HepG2 (cell line): ENCODE results near the gene DNAJC5. TPM values are rescaled to one million over a fixed set of nuclear protein-coding genes. Genes with fewer than 3 reads are reported as not detected.
A peak's percentile ranks its signal among the peaks of the same experiment; 100 is the strongest.

Experiments used
- ATAC-seq: fragments of 200-7000 bp; cut with Tn5 transposase; 3 replicates; pipeline ENCODE4 v1.9.1; 2020; ENCODE audit warnings: mild to moderate bottlenecking, moderate library complexity
- BruUV-seq: library from RNA; stranded (reverse); fragments of 400-500 nt; replicated peaks from 2 replicates; lab custom pipeline; 2021; lab: Mats Ljungman, UMichigan
- CTCF ChIA-PET: fragments of 300-600 bp; formaldehyde crosslinking; extraction: SDS; loops from one replicate; lab custom pipeline; 2021; ENCODE audit warnings: low total read pairs, inconsistent platforms, low intra/inter-chr PET ratio; lab: Yijun Ruan, JAX
- POLR2A ChIA-PET: fragments of 350-600 bp; sonication (Branson Sonifier 250); formaldehyde crosslinking; loops from one replicate; lab custom pipeline; 2020; ENCODE audit warnings: antibody characterized with exemption, inconsistent platforms; lab: Yijun Ruan, JAX
- DNase-seq: peaks from one replicate; pipeline ENCODE4 v3.0.0-alpha.2; 2015; ENCODE audit warnings: low spot score
- FAIRE-seq: peaks from 3 replicates; lab custom pipeline; 2011; peaks lifted over from hg19 to GRCh38; lab: Jason Lieb, UNC
- H2AFZ ChIP-seq: one replicate; pipeline ENCODE4 v1.6.1; 2011; ENCODE audit warnings: low read length, inconsistent platforms
- H3K27ac ChIP-seq: fragments of 300-600 bp; 3 replicates; pipeline ENCODE4 v1.8.0; 2011; ENCODE audit warnings: mixed run types, mild to moderate bottlenecking, mixed read lengths, low read length, inconsistent platforms; ENCODE audit not compliant: insufficient read depth; ENCODE audit errors: extremely low read length
- H3K27me3 ChIP-seq, 2 experiments: fragments of 200-600 bp in 1 of 2; 2 replicates in 1 of 2; 3 replicates in 1 of 2; pipeline versions ENCODE4 v1.6.0 to v1.8.0; 2011; ENCODE audit warnings: low read length in 2 of 2, mild to moderate bottlenecking in 2 of 2, moderate library complexity in 2 of 2, inconsistent platforms in 1 of 2; ENCODE audit not compliant: insufficient read depth in 2 of 2, control insufficient read depth in 1 of 2
- H3K36me3 ChIP-seq, 2 experiments: fragments of 200-600 bp in 1 of 2; replicated peaks in 1 of 2; 2 replicates in 1 of 2; 3 replicates in 1 of 2; pipeline versions ENCODE4 v1.5.1 to v1.8.0; 2011; ENCODE audit warnings: low read length in 2 of 2, inconsistent platforms in 1 of 2; ENCODE audit not compliant: insufficient read depth in 2 of 2, control insufficient read depth in 1 of 2
- H3K4me1 ChIP-seq: 2 replicates; pipeline ENCODE4 v1.5.1; 2012; ENCODE audit warnings: low read length, inconsistent platforms; ENCODE audit not compliant: insufficient read depth
- H3K4me2 ChIP-seq: 2 replicates; pipeline ENCODE4 v1.6.0; 2011; ENCODE audit warnings: low read depth, low read length, inconsistent platforms
- H3K4me3 ChIP-seq, 3 experiments: fragments of 200-600 bp in 1 of 3; sonication (generic), shearing (Covaris generic) in 1 of 3; replicated peaks in 1 of 3; 2 replicates each; pipeline ENCODE4 v1.5.1; 2011 to 2016; ENCODE audit warnings: low read length in 3 of 3, inconsistent platforms in 2 of 3, low read depth in 2 of 3, mild to moderate bottlenecking in 2 of 3, control low read depth in 1 of 3, mixed read lengths in 1 of 3; ENCODE audit not compliant: insufficient read depth in 1 of 3
- H3K79me2 ChIP-seq: one replicate; pipeline ENCODE4 v1.6.1; 2011; ENCODE audit warnings: low read length, inconsistent platforms; ENCODE audit not compliant: insufficient read depth
- H3K9ac ChIP-seq: 2 replicates; pipeline ENCODE4 v1.6.0; 2011; ENCODE audit warnings: mild to moderate bottlenecking, low read depth, low read length, inconsistent platforms; ENCODE audit not compliant: insufficient read depth
- H3K9me3 ChIP-seq: 2 replicates; pipeline ENCODE4 v1.5.1; 2012; ENCODE audit warnings: mild to moderate bottlenecking, low read length
- H4K20me1 ChIP-seq: 2 replicates; pipeline ENCODE4 v1.6.0; 2011; ENCODE audit warnings: inconsistent platforms, mild to moderate bottlenecking, low read length, moderate library complexity; ENCODE audit not compliant: insufficient read depth
- AGO1 ChIP-seq: fragments of 200-400 bp; formaldehyde crosslinking; IDR thresholded peaks from 2 replicates; pipeline ENCODE4 v1.6.1; 2017; ENCODE audit warnings: mild to moderate bottlenecking, low read depth, low read length, moderate library complexity; ENCODE audit not compliant: poor library complexity, severe bottlenecking
- CREB1 ChIP-seq, 2 experiments: fragments of 450-650 bp in 1 of 2; IDR thresholded peaks; 2 replicates each; pipeline ENCODE4 v1.6.1; 2016 to 2017; ENCODE audit warnings: control low read depth in 1 of 2, mild to moderate bottlenecking in 1 of 2, missing compliant biosample characterization in 1 of 2, missing genetic modification characterization in 1 of 2
- CREBL2 ChIP-seq: sonication (generic); formaldehyde crosslinking; IDR thresholded peaks from 2 replicates; pipeline ENCODE4 v1.8.1; 2023; ENCODE audit warnings: missing genetic modification reagents, mild to moderate bottlenecking, borderline replicate concordance
- HIVEP1 ChIP-seq: sonication (generic); formaldehyde crosslinking; IDR thresholded peaks from 2 replicates; pipeline ENCODE4 v1.4.0; 2020; ENCODE audit warnings: mild to moderate bottlenecking, missing genetic modification reagents
- IRX3 ChIP-seq: sonication (generic); formaldehyde crosslinking; IDR thresholded peaks from 2 replicates; pipeline ENCODE4 v1.8.1; 2023; ENCODE audit warnings: mild to moderate bottlenecking, low read depth, missing genetic modification reagents, borderline replicate concordance
- MIXL1 ChIP-seq: IDR thresholded peaks from 2 replicates; pipeline ENCODE4 v1.6.1; 2016
- NR2F1 ChIP-seq, 2 experiments: fragments of 450-650 bp in 1 of 2; formaldehyde crosslinking in 1 of 2; IDR thresholded peaks; 2 replicates each; pipeline versions ENCODE4 v1.5.0 to v1.6.1; 2016 to 2020; ENCODE audit warnings: mild to moderate bottlenecking in 1 of 2, missing compliant biosample characterization in 1 of 2, missing genetic modification reagents in 1 of 2, moderate library complexity in 1 of 2
- PCBP1 ChIP-seq: fragments of 200-400 bp; formaldehyde crosslinking; IDR thresholded peaks from 2 replicates; pipeline ENCODE4 v1.6.1; 2017; ENCODE audit warnings: mild to moderate bottlenecking, low read depth, low read length, borderline replicate concordance
- PRDM10 ChIP-seq: sonication (generic); formaldehyde crosslinking; IDR thresholded peaks from 2 replicates; pipeline ENCODE4 v1.4.0; 2020; ENCODE audit warnings: low read depth, missing genetic modification reagents
- RXRA ChIP-seq: sonication (generic); formaldehyde crosslinking; IDR thresholded peaks from 2 replicates; pipeline ENCODE4 v1.5.1; 2020; ENCODE audit warnings: missing genetic modification reagents
- SMARCC2 ChIP-seq: fragments of 450-650 bp; IDR thresholded peaks from 2 replicates; pipeline ENCODE4 v1.6.1; 2017; ENCODE audit warnings: antibody characterized with exemption, mild to moderate bottlenecking
- SOX13 ChIP-seq, 3 experiments: fragments of 450-650 bp in 1 of 3; sonication (generic) in 1 of 3; formaldehyde crosslinking in 1 of 3; IDR thresholded peaks in 2 of 3; conservative IDR thresholded peaks in 1 of 3; 2 replicates each; pipeline versions ENCODE4 v1.5.0 to v1.6.1; 2016 to 2020; ENCODE audit warnings: antibody characterized with exemption in 1 of 3, mild to moderate bottlenecking in 1 of 3, missing compliant biosample characterization in 1 of 3, missing genetic modification reagents in 1 of 3, moderate library complexity in 1 of 3
- ZFP62 ChIP-seq: sonication (generic); formaldehyde crosslinking; IDR thresholded peaks from 2 replicates; pipeline ENCODE4 v1.4.0; 2020; ENCODE audit warnings: missing genetic modification reagents
- ZNF354B ChIP-seq: sonication (generic); formaldehyde crosslinking; IDR thresholded peaks from 2 replicates; pipeline ENCODE4 v1.8.0; 2022; ENCODE audit warnings: mild to moderate bottlenecking, missing genetic modification reagents
- ZNF556 ChIP-seq: sonication (generic); formaldehyde crosslinking; IDR thresholded peaks from 2 replicates; pipeline ENCODE4 v1.4.0; 2020; ENCODE audit warnings: mild to moderate bottlenecking, missing genetic modification reagents, borderline replicate concordance
- ZNF619 ChIP-seq: sonication (generic); formaldehyde crosslinking; IDR thresholded peaks from 2 replicates; pipeline ENCODE4 v1.4.0; 2020; ENCODE audit warnings: mild to moderate bottlenecking, missing genetic modification reagents
- ZNF678 ChIP-seq: sonication (generic); formaldehyde crosslinking; IDR thresholded peaks from 2 replicates; pipeline ENCODE4 v1.4.0; 2020; ENCODE audit warnings: mild to moderate bottlenecking, missing genetic modification reagents
- WGBS: methylation state at CpG from one replicate; pipeline ENCODE4 v1.1.6; 2017; ENCODE audit warnings: low lambda C conversion rate; 5-methylcytosine and 5-hydroxymethylcytosine counted together
- in situ Hi-C: cut with HindIII; loops from 2 replicates; pipeline ENCODE4 v1.10.0; 2017; ENCODE audit warnings: low pct_unique_long_range_greater_than_20kb; ENCODE audit not compliant: extremely low pct_ligation_motif_present
- intact Hi-C: fragments of 100-400 bp; cut with micrococcal nuclease; formaldehyde crosslinking; loops from one replicate; pipeline ENCODE4 v1.10.0; 2022; ENCODE audit not compliant: unreplicated experiment
- polyA plus RNA-seq, 8 experiments: library from polyadenylated mRNA; depleted of rRNA in 3 of 8; stranded (reverse) in 7 of 8; unstranded in 1 of 8; fragments of >200 nt; fragmentation: Illumina TruSeq in 4 of 8; extraction: Trizol in 4 of 8; gene quantifications; 2 replicates each; pipeline versions ENCODE4 v1.2.1 to v1.2.3, GENCODE V29; 2011 to 2016; ENCODE audit warnings: low read depth in 4 of 8, missing spikeins in 1 of 8, mixed read lengths in 1 of 8; ENCODE audit not compliant: insufficient read depth in 1 of 8
- total RNA-seq, 5 experiments: library from RNA; depleted of rRNA; stranded (reverse); fragments of >200 nt; fragmentation: Illumina TruSeq; extraction: Trizol; gene quantifications; 2 replicates each; pipeline ENCODE4 v1.2.3, GENCODE V29; 2016; ENCODE audit warnings: low read depth in 1 of 5
- TF ChIP-seq, protein P1 (sequence below): IDR thresholded peaks from 2 replicates; pipeline ENCODE4 v1.6.1; 2016; ENCODE audit warnings: low read depth, borderline replicate concordance

DNAJC5 gene
- total and polyA plus RNA-seq, 2 of the 13 experiments (the other 11 are each of a cell fraction or from before 2014, with no cell fraction given) = 42.8 to 64.5 TPM

- CTCF ChIA-PET = interaction anchor here (1.3 to 1.4 kb wide), 2 partner anchors 72 to 151 kb away, joined by 4 to 5 read pairs; no protein-coding TSS in a partner anchor
- H3K79me2 ChIP-seq = no peaks in the 10 kb centered on the region
- peak overlapping the region; percentile 42 to 65 (median 46) for H3K4me3 ChIP-seq
- BruUV-seq = no TSS peak
- POLR2A ChIA-PET = interaction anchor here (0.7 to 1.8 kb wide), 11 partner anchors 10 to 196 kb away, joined by 3 to 15 read pairs (median 4); partner anchors contain the start of genes PRPF6 and SLC2A4RG
- FAIRE-seq (peak; percentile 21), ATAC-seq (peak; percentile 40), DNase-seq (no peak)
- no peak overlapping the region for H2AFZ ChIP-seq
- H3K9me3 ChIP-seq = no peaks in the 10 kb centered on the region
- peaks cover 62% of the 10 kb centered on the region for H3K4me1 ChIP-seq
- peak overlapping the region; percentile 47 for H3K27ac ChIP-seq
- in situ Hi-C loops (loop anchor here (5.0 kb wide), 3 partner anchors 36 to 151 kb away; partner anchors contain the start of genes ARFRP1 and ZGPAT), intact Hi-C loops (no loop called here)
- peak overlapping the region; percentile 87 for H3K4me2 ChIP-seq
- H3K36me3 ChIP-seq = peaks cover 0 to 2% of the 10 kb centered on the region in 2 experiments; a peak in 1 of 5 replicates
- H3K9ac ChIP-seq = peak overlapping the region; percentile 60
- no peaks in the 10 kb centered on the region for H4K20me1 ChIP-seq
- 13% methylated on average over 14 of the region's 14 CpGs for WGBS
- peaks cover 3 to 11% of the 10 kb centered on the region in 2 experiments; a peak in 4 of 5 replicates for H3K27me3 ChIP-seq
- TF ChIP-seq ZNF556 (CRISPR knock-in tag) (peak; percentile 60; the same call in 1 of the 2 replicates), ZNF354B (CRISPR knock-in tag) (peak; percentile 80; the same call in 1 of the 2 replicates), SMARCC2 (no peak), ZNF619 (CRISPR knock-in tag) (no peak), PRDM10 (CRISPR knock-in tag) (0 out of 2 replicates have a peak, but pooled peaks have one; percentile 2), ZNF678 (CRISPR knock-in tag) (0 out of 2 replicates have a peak, but pooled peaks have one; percentile 52), CREBL2 (CRISPR knock-in tag) (no peak), SOX13 (IDR thresholded peaks at IDR 0.05) (no peak), SOX13 (CRISPR knock-in tag; conservative IDR thresholded peaks at IDR 0.05 in 1 of 2, IDR thresholded peaks at IDR 0.05 in 1 of 2) (no peak), HIVEP1 (CRISPR knock-in tag) (0 out of 2 replicates have a peak, but pooled peaks have one; percentile 14), ZFP62 (CRISPR knock-in tag) (no peak), NR2F1 (CRISPR knock-in tag; IDR thresholded peaks at IDR 0.05) (0 out of 4 replicates have a peak, but pooled peaks of 1 of the 2 experiments have one; percentile 11), IRX3 (CRISPR knock-in tag) (peak; percentile 82; the same call in 1 of the 2 replicates), CREB1 (IDR thresholded peaks at IDR 0.05) (no peak), CREB1 (CRISPR knock-in tag; IDR thresholded peaks at IDR 0.05) (no peak), MIXL1 (CRISPR knock-in tag) (0 out of 2 replicates have a peak, but pooled peaks have one; percentile 8), PCBP1 (peak; percentile 49; the same call in 1 of the 2 replicates), RXRA (no peak), AGO1 (peak; percentile 96)
- TF ChIP-seq, protein P1, sequence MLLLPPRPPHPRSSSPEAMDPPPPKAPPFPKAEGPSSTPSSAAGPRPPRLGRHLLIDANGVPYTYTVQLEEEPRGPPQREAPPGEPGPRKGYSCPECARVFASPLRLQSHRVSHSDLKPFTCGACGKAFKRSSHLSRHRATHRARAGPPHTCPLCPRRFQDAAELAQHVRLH (CRISPR knock-in tag) = no peak
Measured at GRCh38 chr20:63857764-63858392, 37.0 kb upstream of the DNAJC5 start.
